GM21390 (cell line): ENCODE measurements around the gene FILIP1L.
A peak's percentile ranks its signal among the peaks of the same experiment; 100 is the strongest.

Experiments used
- ATAC-seq: cut with Tn5 transposase; IDR thresholded peaks from one replicate; pipeline ENCODE4 v1.9.1; 2021; ENCODE audit not compliant: unreplicated experiment

The FILIP1L gene

GRCh38 chr3:100125161-100125938 is 11.0 kb upstream of the FILIP1L start:
- no peak for ATAC-seq

- no peak for ATAC-seq
Observed at GRCh38 chr3:100124201-100124761, 10.0 kb upstream of the FILIP1L start.

GRCh38 chr3:100123112-100123511 is 8.8 kb upstream of the FILIP1L start:
- no peak for ATAC-seq

- ATAC-seq, result no peak
Observed at GRCh38 chr3:100122321-100122720, 8.0 kb upstream of the FILIP1L start.

- ATAC-seq, result no peak
Observed at GRCh38 chr3:100120693-100121092, 6.4 kb upstream of the FILIP1L start.

GRCh38 chr3:100120012-100120411 is 5.7 kb upstream of the FILIP1L start:
- no peak for ATAC-seq

GRCh38 chr3:100117093-100117492 is 2.8 kb upstream of the FILIP1L start:
- no peak for ATAC-seq

- ATAC-seq, result no peak
Observed at GRCh38 chr3:100113723-100114412, 433 bp downstream of the FILIP1L start.

GRCh38 chr3:100111728-100112127 is 2.6 kb downstream of the FILIP1L start:
- no peak for ATAC-seq

GRCh38 chr3:100110162-100110561 is 4.1 kb downstream of the FILIP1L start:
- no peak for ATAC-seq

- no peak for ATAC-seq
Observed at GRCh38 chr3:100108464-100109079, 5.7 kb downstream of the FILIP1L start.

- no peak for ATAC-seq
Observed at GRCh38 chr3:100107221-100107814, 7.0 kb downstream of the FILIP1L start.

- ATAC-seq, result no peak
Observed at GRCh38 chr3:100106531-100107141, 7.7 kb downstream of the FILIP1L start.

GRCh38 chr3:100106094-100106493 is 8.2 kb downstream of the FILIP1L start:
- ATAC-seq, result no peak

- ATAC-seq, result peak; percentile 42
Observed at GRCh38 chr3:100105501-100105900, 8.8 kb downstream of the FILIP1L start.

GRCh38 chr3:100104817-100105413 is 9.4 kb downstream of the FILIP1L start:
- ATAC-seq, result no peak

- ATAC-seq, result peak; percentile 38
Observed at GRCh38 chr3:100104442-100104798, 9.9 kb downstream of the FILIP1L start.

GRCh38 chr3:100103558-100104441 is 10.5 kb downstream of the FILIP1L start:
- ATAC-seq, result peak; percentile 78

GRCh38 chr3:100102757-100103156 is 11.5 kb downstream of the FILIP1L start:
- no peak for ATAC-seq

GRCh38 chr3:100100425-100100824 is 13.9 kb downstream of the FILIP1L start:
- no peak for ATAC-seq
